ENCODE data around the gene RASA3.

GRCh38 chr13:114081761-114082681 lies 50.4 kb downstream of the RASA3 start:
- TF ChIP-seq CTCF (conservative IDR thresholded peaks at IDR 0.05) (no peak), EZH2 (IDR thresholded peaks at IDR 0.05; ENCODE audit: low read depth) (no peak)
